ENCODE results near the gene TRIM15.
"Not testable (repeated sequence)": the region's sequence is repeated elsewhere in the genome, so short reads cannot be mapped to it uniquely, and the experiment has no call there.

- TF ChIP-seq CTCF (optimal IDR thresholded peaks at IDR 0.05 in 1 of 3, IDR thresholded peaks at IDR 0.05 in 1 of 3, conservative IDR thresholded peaks at IDR 0.05 in 1 of 3; ENCODE audit: extremely low read depth in 1 of 3, insufficient read depth in 2 of 3, low read length in 3 of 3); EZH2 (IDR thresholded peaks at IDR 0.05; ENCODE audit: low read length): not testable (repeated sequence)
Measured at GRCh38 chr6:30221956-30222355, 58.6 kb downstream of the TRIM15 start.
